Activated T-cell treated with anti-CD3 and anti-CD28 coated beads, Interleukin-2, amount 50 U/mL, for 48 hours (primary cell): ENCODE results near the gene OPN3.
"Not testable (repeated sequence)": the region's sequence is repeated elsewhere in the genome, so short reads cannot be mapped to it uniquely, and the experiment has no call there.

ENCODE experiments used
- DNase-seq, 2 experiments: peaks; one replicate each; pipeline ENCODE4 v3.0.0-alpha.2; 2020

The OPN3 gene

GRCh38 chr1:241640149-241640866, at the start of gene OPN3, which contains the start of gene CHML:
Gene OPN3 (minus strand): TSS chr1:241640369. CDS start chr1:241640254, 115 bp downstream.
Gene CHML (minus strand): TSS chr1:241640369. CDS start chr1:241635766, 4,603 bp downstream.
- peak; percentile 93 to 96 for DNase-seq

- no peak for DNase-seq
Measured at GRCh38 chr1:241688940-241689368, 48.8 kb upstream of the OPN3 start.

- no peak for DNase-seq
Measured at GRCh38 chr1:241684108-241684507, 43.9 kb upstream of the OPN3 start.

GRCh38 chr1:241682921-241683320, 42.8 kb upstream of the OPN3 start:
- no peak for DNase-seq

- DNase-seq = not testable (repeated sequence)
Measured at GRCh38 chr1:241681861-241682448, 41.8 kb upstream of the OPN3 start.

GRCh38 chr1:241679961-241680360, 39.8 kb upstream of the OPN3 start:
- DNase-seq = no peak

- no peak for DNase-seq
Measured at GRCh38 chr1:241679404-241679803, 39.2 kb upstream of the OPN3 start.

GRCh38 chr1:241678536-241678935, 38.4 kb upstream of the OPN3 start:
- no peak for DNase-seq

GRCh38 chr1:241677201-241677600, 37.0 kb upstream of the OPN3 start:
- no peak for DNase-seq

- no peak for DNase-seq
Measured at GRCh38 chr1:241675983-241676382, 35.8 kb upstream of the OPN3 start.

GRCh38 chr1:241674805-241675384, 34.7 kb upstream of the OPN3 start:
- no peak for DNase-seq

- no peak for DNase-seq
Measured at GRCh38 chr1:241672301-241672700, 32.1 kb upstream of the OPN3 start.

GRCh38 chr1:241666419-241666818, 26.2 kb upstream of the OPN3 start:
- DNase-seq = no peak

GRCh38 chr1:241660424-241660972, 20.3 kb upstream of the OPN3 start:
- DNase-seq = no peak

GRCh38 chr1:241659016-241659415, 18.8 kb upstream of the OPN3 start:
- not testable (repeated sequence) for DNase-seq

GRCh38 chr1:241658081-241658793, 18.1 kb upstream of the OPN3 start:
- DNase-seq = no peak

- DNase-seq = no peak
Measured at GRCh38 chr1:241654641-241655040, 14.5 kb upstream of the OPN3 start.

- DNase-seq = no peak
Measured at GRCh38 chr1:241654019-241654418, 13.8 kb upstream of the OPN3 start.

GRCh38 chr1:241652012-241652411, 11.8 kb upstream of the OPN3 start, which contains the start of gene WDR64:
Gene WDR64 (plus strand): TSS chr1:241652281. CDS start chr1:241652485, 204 bp downstream.
- no peak for DNase-seq

GRCh38 chr1:241648159-241648558, 8.0 kb upstream of the OPN3 start:
- no peak for DNase-seq

GRCh38 chr1:241647658-241648057, 7.5 kb upstream of the OPN3 start:
- no peak for DNase-seq

GRCh38 chr1:241646201-241646600, 6.0 kb upstream of the OPN3 start:
- DNase-seq = no peak

GRCh38 chr1:241645199-241645598, 5.0 kb upstream of the OPN3 start:
- DNase-seq = no peak
